ENCODE measurements around the gene SLC47A2.

DNA sequence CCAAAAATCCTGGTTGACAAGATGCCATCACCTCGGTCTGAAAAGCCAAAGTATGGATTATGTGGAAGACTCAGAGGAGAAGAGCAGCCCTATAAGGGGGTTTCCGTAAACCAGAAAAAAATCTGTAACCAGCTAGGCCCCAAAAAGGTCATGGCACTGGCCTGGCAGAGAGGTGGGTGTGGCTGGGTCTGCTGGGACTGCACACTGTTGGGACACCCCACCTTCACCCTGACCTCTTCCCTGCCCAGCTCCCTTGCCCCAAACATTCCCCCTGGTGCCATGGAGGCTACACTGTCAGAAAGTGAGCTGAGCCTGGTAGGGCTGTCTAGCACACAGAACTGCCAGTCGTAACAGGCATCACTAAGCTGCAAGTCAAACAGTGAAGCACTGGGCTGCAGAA lies 6.5 kb downstream of the SLC47A2 start:
- TF ChIP-seq, protein P1, sequence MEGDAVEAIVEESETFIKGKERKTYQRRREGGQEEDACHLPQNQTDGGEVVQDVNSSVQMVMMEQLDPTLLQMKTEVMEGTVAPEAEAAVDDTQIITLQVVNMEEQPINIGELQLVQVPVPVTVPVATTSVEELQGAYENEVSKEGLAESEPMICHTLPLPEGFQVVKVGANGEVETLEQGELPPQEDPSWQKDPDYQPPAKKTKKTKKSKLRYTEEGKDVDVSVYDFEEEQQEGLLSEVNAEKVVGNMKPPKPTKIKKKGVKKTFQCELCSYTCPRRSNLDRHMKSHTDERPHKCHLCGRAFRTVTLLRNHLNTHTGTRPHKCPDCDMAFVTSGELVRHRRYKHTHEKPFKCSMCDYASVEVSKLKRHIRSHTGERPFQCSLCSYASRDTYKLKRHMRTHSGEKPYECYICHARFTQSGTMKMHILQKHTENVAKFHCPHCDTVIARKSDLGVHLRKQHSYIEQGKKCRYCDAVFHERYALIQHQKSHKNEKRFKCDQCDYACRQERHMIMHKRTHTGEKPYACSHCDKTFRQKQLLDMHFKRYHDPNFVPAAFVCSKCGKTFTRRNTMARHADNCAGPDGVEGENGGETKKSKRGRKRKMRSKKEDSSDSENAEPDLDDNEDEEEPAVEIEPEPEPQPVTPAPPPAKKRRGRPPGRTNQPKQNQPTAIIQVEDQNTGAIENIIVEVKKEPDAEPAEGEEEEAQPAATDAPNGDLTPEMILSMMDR (IDR thresholded peaks at IDR 0.05; ENCODE audit: poor library complexity, severe bottlenecking), result no peak
- TF ChIP-seq SMC3 (conservative IDR thresholded peaks at IDR 0.05; ENCODE audit: poor library complexity) (no peak), EP300 (conservative IDR thresholded peaks at IDR 0.05; ENCODE audit: poor library complexity, severe bottlenecking) (no peak), EZH2 (IDR thresholded peaks at IDR 0.05; ENCODE audit: borderline replicate concordance, insufficient read depth, low read length, poor library complexity, severe bottlenecking) (no peak), POLR2AphosphoS5 (IDR thresholded peaks at IDR 0.05) (no peak)
